ENCODE results near the gene BTBD7.

GRCh38 chr14:93271111-93271510 is 61.7 kb downstream of the BTBD7 start:
- TF ChIP-seq POLR2A (IDR thresholded peaks at IDR 0.05), result no peak
- TF ChIP-seq, protein P1, sequence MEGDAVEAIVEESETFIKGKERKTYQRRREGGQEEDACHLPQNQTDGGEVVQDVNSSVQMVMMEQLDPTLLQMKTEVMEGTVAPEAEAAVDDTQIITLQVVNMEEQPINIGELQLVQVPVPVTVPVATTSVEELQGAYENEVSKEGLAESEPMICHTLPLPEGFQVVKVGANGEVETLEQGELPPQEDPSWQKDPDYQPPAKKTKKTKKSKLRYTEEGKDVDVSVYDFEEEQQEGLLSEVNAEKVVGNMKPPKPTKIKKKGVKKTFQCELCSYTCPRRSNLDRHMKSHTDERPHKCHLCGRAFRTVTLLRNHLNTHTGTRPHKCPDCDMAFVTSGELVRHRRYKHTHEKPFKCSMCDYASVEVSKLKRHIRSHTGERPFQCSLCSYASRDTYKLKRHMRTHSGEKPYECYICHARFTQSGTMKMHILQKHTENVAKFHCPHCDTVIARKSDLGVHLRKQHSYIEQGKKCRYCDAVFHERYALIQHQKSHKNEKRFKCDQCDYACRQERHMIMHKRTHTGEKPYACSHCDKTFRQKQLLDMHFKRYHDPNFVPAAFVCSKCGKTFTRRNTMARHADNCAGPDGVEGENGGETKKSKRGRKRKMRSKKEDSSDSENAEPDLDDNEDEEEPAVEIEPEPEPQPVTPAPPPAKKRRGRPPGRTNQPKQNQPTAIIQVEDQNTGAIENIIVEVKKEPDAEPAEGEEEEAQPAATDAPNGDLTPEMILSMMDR (IDR thresholded peaks at IDR 0.05 in 4 of 5, conservative IDR thresholded peaks at IDR 0.05 in 1 of 5), result no peak

Measured in gastrocnemius medialis (tissue), 4 donors.